HG02763 (cell line): ENCODE measurements around the gene EBF3.

ENCODE experiments used
- ATAC-seq: cut with Tn5 transposase; IDR thresholded peaks from one replicate; pipeline ENCODE4 v1.9.1; 2021; ENCODE audit warnings: mild to moderate bottlenecking, moderate library complexity; ENCODE audit not compliant: unreplicated experiment

Gene EBF3

GRCh38 chr10:129960481-129961156, 3.5 kb downstream of the EBF3 start:
- ATAC-seq: no peak

- no peak for ATAC-seq
These were observed 4.3 kb downstream of the EBF3 start for GRCh38 chr10:129959544-129960480.

GRCh38 chr10:129958629-129959543, 5.2 kb downstream of the EBF3 start:
- no peak for ATAC-seq

GRCh38 chr10:129958148-129958628, 5.9 kb downstream of the EBF3 start:
- no peak for ATAC-seq

GRCh38 chr10:129956876-129957673, 7.0 kb downstream of the EBF3 start:
- no peak for ATAC-seq

GRCh38 chr10:129956286-129956670, 7.8 kb downstream of the EBF3 start:
- ATAC-seq: no peak

GRCh38 chr10:129955601-129956285, 8.3 kb downstream of the EBF3 start:
- no peak for ATAC-seq

- no peak for ATAC-seq
These were observed 9.4 kb downstream of the EBF3 start for GRCh38 chr10:129954492-129955315.

GRCh38 chr10:129953119-129954051, 10.7 kb downstream of the EBF3 start:
- ATAC-seq: no peak

- no peak for ATAC-seq
These were observed 11.5 kb downstream of the EBF3 start for GRCh38 chr10:129952378-129953118.

- no peak for ATAC-seq
These were observed 12.2 kb downstream of the EBF3 start for GRCh38 chr10:129951970-129952265.

GRCh38 chr10:129951101-129951969, 12.7 kb downstream of the EBF3 start:
- ATAC-seq: no peak

GRCh38 chr10:129950676-129951075, 13.4 kb downstream of the EBF3 start:
- no peak for ATAC-seq

GRCh38 chr10:129949891-129950291, 14.2 kb downstream of the EBF3 start:
- ATAC-seq: no peak

GRCh38 chr10:129949411-129949810, 14.7 kb downstream of the EBF3 start:
- no peak for ATAC-seq

GRCh38 chr10:129946859-129947258, 17.2 kb downstream of the EBF3 start:
- ATAC-seq: no peak
